Measurements from ENCODE around the gene SVIL.

DNA sequence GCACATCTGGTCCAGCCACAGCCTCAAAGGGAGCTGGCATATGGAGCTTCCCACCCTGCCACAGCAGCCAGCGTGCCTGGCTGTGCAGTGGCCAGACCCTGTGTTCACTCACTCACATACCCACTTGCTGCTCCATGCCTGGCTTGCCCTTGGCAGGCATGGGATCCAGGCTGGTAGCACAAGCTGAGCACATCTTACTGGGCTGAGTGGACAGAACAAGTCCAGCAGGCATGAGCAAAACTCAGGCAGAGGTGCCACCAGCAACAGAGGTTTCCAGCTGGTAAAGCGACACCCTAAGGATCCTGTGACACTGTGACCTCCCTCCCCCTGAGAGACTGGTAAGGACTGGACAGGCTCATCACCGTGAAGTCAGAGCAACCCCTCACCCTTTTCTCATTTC is 25.1 kb downstream of the SVIL start:
- TF ChIP-seq, protein P1, sequence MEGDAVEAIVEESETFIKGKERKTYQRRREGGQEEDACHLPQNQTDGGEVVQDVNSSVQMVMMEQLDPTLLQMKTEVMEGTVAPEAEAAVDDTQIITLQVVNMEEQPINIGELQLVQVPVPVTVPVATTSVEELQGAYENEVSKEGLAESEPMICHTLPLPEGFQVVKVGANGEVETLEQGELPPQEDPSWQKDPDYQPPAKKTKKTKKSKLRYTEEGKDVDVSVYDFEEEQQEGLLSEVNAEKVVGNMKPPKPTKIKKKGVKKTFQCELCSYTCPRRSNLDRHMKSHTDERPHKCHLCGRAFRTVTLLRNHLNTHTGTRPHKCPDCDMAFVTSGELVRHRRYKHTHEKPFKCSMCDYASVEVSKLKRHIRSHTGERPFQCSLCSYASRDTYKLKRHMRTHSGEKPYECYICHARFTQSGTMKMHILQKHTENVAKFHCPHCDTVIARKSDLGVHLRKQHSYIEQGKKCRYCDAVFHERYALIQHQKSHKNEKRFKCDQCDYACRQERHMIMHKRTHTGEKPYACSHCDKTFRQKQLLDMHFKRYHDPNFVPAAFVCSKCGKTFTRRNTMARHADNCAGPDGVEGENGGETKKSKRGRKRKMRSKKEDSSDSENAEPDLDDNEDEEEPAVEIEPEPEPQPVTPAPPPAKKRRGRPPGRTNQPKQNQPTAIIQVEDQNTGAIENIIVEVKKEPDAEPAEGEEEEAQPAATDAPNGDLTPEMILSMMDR (IDR thresholded peaks at IDR 0.05) = no peak
- TF ChIP-seq EZH2 (IDR thresholded peaks at IDR 0.05; ENCODE audit: borderline replicate concordance, insufficient read depth, low read depth, low read length, poor library complexity, severe bottlenecking) = no peak
